Measurements from ENCODE around the gene FZD2. TPM values are rescaled to one million over a fixed set of nuclear protein-coding genes. Genes with fewer than 3 reads are reported as not detected.

Gene FZD2
- total RNA-seq, 1 experiment from 2014 or later: 12.8 TPM

DNA sequence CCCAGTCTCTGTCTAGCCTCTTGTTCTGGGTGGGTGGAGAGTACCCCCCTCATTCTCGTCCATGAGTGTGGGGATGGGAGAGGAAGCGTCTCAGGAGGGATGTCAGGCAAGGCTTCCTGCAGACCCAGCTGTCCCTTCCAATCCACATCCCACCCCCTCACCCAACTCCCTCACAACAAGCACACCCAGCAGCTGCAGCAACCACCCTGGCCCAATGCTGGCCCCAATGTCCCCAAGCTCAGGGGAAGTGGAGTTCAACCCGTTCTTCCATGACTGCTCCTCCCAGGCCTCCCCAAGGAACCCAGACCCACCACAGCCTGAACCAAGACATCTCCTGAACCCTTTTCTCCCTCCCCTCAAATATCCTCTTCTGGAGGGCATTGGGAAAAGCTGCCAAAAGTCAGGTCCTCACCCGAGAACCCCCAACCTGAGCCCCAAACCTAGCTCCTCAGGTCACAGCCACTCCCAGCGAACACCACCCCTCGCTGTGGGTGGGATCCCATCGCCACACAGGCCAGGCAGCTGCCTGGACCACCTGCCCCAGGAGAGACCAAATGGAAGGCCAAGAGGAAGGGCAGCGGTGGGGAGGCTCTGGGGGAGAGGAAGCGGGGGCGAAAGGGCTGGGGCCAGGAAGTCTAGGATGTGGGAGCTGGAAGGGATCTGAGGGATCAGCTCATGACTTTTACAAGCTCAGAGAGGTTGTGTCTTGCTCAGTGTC lies 47.6 kb downstream of the FZD2 start (continued):
- TF ChIP-seq, protein P1, sequence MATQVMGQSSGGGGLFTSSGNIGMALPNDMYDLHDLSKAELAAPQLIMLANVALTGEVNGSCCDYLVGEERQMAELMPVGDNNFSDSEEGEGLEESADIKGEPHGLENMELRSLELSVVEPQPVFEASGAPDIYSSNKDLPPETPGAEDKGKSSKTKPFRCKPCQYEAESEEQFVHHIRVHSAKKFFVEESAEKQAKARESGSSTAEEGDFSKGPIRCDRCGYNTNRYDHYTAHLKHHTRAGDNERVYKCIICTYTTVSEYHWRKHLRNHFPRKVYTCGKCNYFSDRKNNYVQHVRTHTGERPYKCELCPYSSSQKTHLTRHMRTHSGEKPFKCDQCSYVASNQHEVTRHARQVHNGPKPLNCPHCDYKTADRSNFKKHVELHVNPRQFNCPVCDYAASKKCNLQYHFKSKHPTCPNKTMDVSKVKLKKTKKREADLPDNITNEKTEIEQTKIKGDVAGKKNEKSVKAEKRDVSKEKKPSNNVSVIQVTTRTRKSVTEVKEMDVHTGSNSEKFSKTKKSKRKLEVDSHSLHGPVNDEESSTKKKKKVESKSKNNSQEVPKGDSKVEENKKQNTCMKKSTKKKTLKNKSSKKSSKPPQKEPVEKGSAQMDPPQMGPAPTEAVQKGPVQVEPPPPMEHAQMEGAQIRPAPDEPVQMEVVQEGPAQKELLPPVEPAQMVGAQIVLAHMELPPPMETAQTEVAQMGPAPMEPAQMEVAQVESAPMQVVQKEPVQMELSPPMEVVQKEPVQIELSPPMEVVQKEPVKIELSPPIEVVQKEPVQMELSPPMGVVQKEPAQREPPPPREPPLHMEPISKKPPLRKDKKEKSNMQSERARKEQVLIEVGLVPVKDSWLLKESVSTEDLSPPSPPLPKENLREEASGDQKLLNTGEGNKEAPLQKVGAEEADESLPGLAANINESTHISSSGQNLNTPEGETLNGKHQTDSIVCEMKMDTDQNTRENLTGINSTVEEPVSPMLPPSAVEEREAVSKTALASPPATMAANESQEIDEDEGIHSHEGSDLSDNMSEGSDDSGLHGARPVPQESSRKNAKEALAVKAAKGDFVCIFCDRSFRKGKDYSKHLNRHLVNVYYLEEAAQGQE (IDR thresholded peaks at IDR 0.05; ENCODE audit: low read depth): no peak
- TF ChIP-seq, protein P2, sequence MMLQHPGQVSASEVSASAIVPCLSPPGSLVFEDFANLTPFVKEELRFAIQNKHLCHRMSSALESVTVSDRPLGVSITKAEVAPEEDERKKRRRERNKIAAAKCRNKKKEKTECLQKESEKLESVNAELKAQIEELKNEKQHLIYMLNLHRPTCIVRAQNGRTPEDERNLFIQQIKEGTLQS (IDR thresholded peaks at IDR 0.05): no peak
- TF ChIP-seq EGR1 (IDR thresholded peaks at IDR 0.05; ENCODE audit: low read depth): no peak
- TF ChIP-seq RAD21 (IDR thresholded peaks at IDR 0.05; ENCODE audit: low read depth): no peak
- TF ChIP-seq ZBTB33 (IDR thresholded peaks at IDR 0.05; ENCODE audit: extremely low read depth, insufficient replicate concordance, low read length): no peak

- ATAC-seq: no peak
- no peak overlapping the region for H3K27ac ChIP-seq (ENCODE audit: low read depth, low read length)
- no TSS peak for BruUV-seq (replicated peaks)
- no peak overlapping the region for H2AFZ ChIP-seq (ENCODE audit: low read depth, low read length, poor library complexity, severe bottlenecking)
- intact Hi-C loops (cut with micrococcal nuclease): no loop called here
- H3K9me2 ChIP-seq (ENCODE audit: insufficient read depth): no peaks in the 10 kb centered on the region
- ChIA-PET CTCF (no interaction called here), POLR2A (no interaction called here), RAD21 (ENCODE audit: low non-redundant PET in 1 of 2, low total read pairs in 2 of 2, uncharacterized antibody in 2 of 2, unreplicated experiment in 2 of 2) (no interaction called here)
- no peak overlapping the region for H3K9ac ChIP-seq (ENCODE audit: low read length)
- no peak overlapping the region for H3K4me3 ChIP-seq (replicated peaks in 1 of 2; ENCODE audit: low read depth in 1 of 2, low read length in 2 of 2)
- no peaks in the 10 kb centered on the region for H4K20me1 ChIP-seq (ENCODE audit: insufficient read depth)
- no peaks in the 10 kb centered on the region for H3K79me2 ChIP-seq (ENCODE audit: insufficient read depth, low read length)
- DNase-seq (ENCODE audit: low read depth, low spot score): no peak
- no peak for TF ChIP-seq ZNF274 (IDR thresholded peaks at IDR 0.05; ENCODE audit: low read depth, low read length)
- TF ChIP-seq ZFX (IDR thresholded peaks at IDR 0.05): no peak
- TF ChIP-seq POLR2AphosphoS5 (IDR thresholded peaks at IDR 0.05; ENCODE audit: low read depth, low read length): no peak
- TF ChIP-seq, protein P3, sequence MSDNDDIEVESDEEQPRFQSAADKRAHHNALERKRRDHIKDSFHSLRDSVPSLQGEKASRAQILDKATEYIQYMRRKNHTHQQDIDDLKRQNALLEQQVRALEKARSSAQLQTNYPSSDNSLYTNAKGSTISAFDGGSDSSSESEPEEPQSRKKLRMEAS (IDR thresholded peaks at IDR 0.05): no peak
- TF ChIP-seq, protein P4, sequence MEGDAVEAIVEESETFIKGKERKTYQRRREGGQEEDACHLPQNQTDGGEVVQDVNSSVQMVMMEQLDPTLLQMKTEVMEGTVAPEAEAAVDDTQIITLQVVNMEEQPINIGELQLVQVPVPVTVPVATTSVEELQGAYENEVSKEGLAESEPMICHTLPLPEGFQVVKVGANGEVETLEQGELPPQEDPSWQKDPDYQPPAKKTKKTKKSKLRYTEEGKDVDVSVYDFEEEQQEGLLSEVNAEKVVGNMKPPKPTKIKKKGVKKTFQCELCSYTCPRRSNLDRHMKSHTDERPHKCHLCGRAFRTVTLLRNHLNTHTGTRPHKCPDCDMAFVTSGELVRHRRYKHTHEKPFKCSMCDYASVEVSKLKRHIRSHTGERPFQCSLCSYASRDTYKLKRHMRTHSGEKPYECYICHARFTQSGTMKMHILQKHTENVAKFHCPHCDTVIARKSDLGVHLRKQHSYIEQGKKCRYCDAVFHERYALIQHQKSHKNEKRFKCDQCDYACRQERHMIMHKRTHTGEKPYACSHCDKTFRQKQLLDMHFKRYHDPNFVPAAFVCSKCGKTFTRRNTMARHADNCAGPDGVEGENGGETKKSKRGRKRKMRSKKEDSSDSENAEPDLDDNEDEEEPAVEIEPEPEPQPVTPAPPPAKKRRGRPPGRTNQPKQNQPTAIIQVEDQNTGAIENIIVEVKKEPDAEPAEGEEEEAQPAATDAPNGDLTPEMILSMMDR (IDR thresholded peaks at IDR 0.05 in 2 of 3, conservative IDR thresholded peaks at IDR 0.05 in 1 of 3; ENCODE audit: borderline replicate concordance in 1 of 3, insufficient read depth in 1 of 3, low read depth in 2 of 3, low read length in 2 of 3): no peak
- no peak for TF ChIP-seq EGR1 (IDR thresholded peaks at IDR 0.05; ENCODE audit: low read depth)
- no peak for TF ChIP-seq JUND (IDR thresholded peaks at IDR 0.05)
- TF ChIP-seq YY1 (IDR thresholded peaks at IDR 0.05; ENCODE audit: extremely low read depth, insufficient replicate concordance, low read depth, low read length): no peak
- TF ChIP-seq SP1 (IDR thresholded peaks at IDR 0.05; ENCODE audit: low read depth): no peak
- TF ChIP-seq, protein P2 (IDR thresholded peaks at IDR 0.05): no peak
- TF ChIP-seq POLR2A (IDR thresholded peaks at IDR 0.05; ENCODE audit: borderline replicate concordance, extremely low read depth, insufficient read depth, insufficient read length): no peak
- no peak for TF ChIP-seq FOSL1 (IDR thresholded peaks at IDR 0.05; ENCODE audit: low read depth)
- TF ChIP-seq EZH2phosphoT487 (IDR thresholded peaks at IDR 0.05; ENCODE audit: borderline replicate concordance): no peak
- no peaks in the 10 kb centered on the region for H3K4me1 ChIP-seq (ENCODE audit: control insufficient read depth in 1 of 2, insufficient read depth in 2 of 2, low read length in 2 of 2)
- no peak overlapping the region for H3K4me2 ChIP-seq (ENCODE audit: low read length)
- H3K9me3 ChIP-seq (ENCODE audit: control insufficient read depth in 1 of 2, insufficient read depth in 1 of 2, low read depth in 1 of 2, low read length in 2 of 2): no peaks in the 10 kb centered on the region
- no peaks in the 10 kb centered on the region for H3K36me3 ChIP-seq (ENCODE audit: control insufficient read depth in 1 of 2, insufficient read depth in 2 of 2, low read length in 2 of 2)
- no peaks in the 10 kb centered on the region for H3K27me3 ChIP-seq (ENCODE audit: insufficient read depth, low read length)
Measured at GRCh38 chr17:44606658-44607057, 49.4 kb downstream of the FZD2 start.

Data from HCT116 (cell line).